IPS DF 6.9 (cell line): Measurements from ENCODE around the gene PI4KA.

Experiments
- DNase-seq: peaks from one replicate; pipeline ENCODE4 v3.0.0-alpha.2; 2013; ENCODE audit warnings: low read depth, low spot score
- H3K27ac ChIP-seq: one replicate; pipeline ENCODE4 v1.5.1; 2013; ENCODE audit warnings: low read length, control low read depth
- H3K27me3 ChIP-seq: 2 replicates; pipeline ENCODE4 v1.6.1; 2013; ENCODE audit warnings: mild to moderate bottlenecking, low read length; ENCODE audit not compliant: control insufficient read depth, insufficient read depth
- H3K36me3 ChIP-seq: 2 replicates; pipeline ENCODE4 v1.6.1; 2013; ENCODE audit warnings: low read length; ENCODE audit not compliant: control insufficient read depth, insufficient read depth
- H3K4me1 ChIP-seq: 2 replicates; pipeline ENCODE4 v1.6.1; 2013; ENCODE audit warnings: low read length; ENCODE audit not compliant: control insufficient read depth, insufficient read depth
- H3K4me3 ChIP-seq: 2 replicates; pipeline ENCODE4 v1.5.1; 2013; ENCODE audit warnings: mild to moderate bottlenecking, low read length
- H3K9me3 ChIP-seq: 2 replicates; pipeline ENCODE4 v1.6.1; 2013; ENCODE audit warnings: low read length, inconsistent platforms; ENCODE audit not compliant: control insufficient read depth, insufficient read depth
- WGBS: extraction: QIAGEN DNeasy Blood & Tissue Kit; methylation state at CpG from one replicate; pipeline ENCODE4 v1.1.7; 2013; ENCODE audit warnings: mixed read lengths, missing lambda C conversion rate; ENCODE audit not compliant: insufficient read length, insufficient coverage; 5-methylcytosine and 5-hydroxymethylcytosine counted together

Gene PI4KA

DNA sequence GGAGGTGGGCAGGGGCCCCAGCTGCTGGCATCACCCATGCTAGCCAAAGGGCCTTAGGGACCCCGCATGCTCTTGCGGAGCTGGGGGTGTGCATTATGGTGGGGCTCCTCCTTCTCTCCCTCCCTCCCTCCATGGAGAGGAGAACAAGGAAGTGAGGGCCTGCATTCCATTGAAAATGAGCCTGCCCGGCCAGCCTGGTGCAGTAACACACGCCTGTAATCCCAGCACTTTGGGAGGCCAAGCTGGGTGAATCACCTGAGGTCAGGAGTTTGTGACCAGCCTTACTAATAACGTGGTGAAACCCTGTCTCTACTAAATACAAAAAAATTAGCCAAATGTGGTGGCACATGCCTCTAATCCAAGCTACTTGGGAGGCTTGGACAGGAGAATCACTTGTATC lies 22.6 kb upstream of the PI4KA start:
- H3K4me1 ChIP-seq, result no peaks in the 10 kb centered on the region
- WGBS, result no CpG with 5 or more reads among the region's 5 CpGs
- peaks cover 2% of the 10 kb centered on the region; the same call in 1 of the 2 replicates for H3K36me3 ChIP-seq
- no peak for DNase-seq
- no peak overlapping the region for H3K4me3 ChIP-seq
- H3K27me3 ChIP-seq, result no peaks in the 10 kb centered on the region
- no peaks in the 10 kb centered on the region for H3K9me3 ChIP-seq
- H3K27ac ChIP-seq, result no peak overlapping the region

DNA sequence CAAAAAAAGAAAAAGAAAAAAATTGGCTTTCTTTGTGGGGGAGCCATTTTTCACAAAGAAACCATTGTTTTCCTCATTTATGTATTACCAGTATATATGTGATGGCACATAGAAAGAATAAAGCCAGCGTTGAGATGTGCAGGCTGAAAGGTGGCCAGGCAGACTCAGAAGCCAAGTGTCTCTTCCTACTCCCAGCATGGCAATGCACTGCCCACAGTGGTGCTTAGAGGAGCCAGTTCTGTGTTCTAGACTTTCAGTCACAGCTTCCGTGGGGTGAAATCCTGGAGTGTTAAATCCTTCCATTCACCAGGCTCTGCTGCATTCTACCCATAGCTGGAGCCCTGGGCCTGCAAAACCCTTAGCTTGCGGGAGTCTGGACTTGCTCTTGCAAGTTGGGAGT lies 19.1 kb upstream of the PI4KA start:
- H3K36me3 ChIP-seq, result no peaks in the 10 kb centered on the region
- no peaks in the 10 kb centered on the region for H3K27me3 ChIP-seq
- H3K27ac ChIP-seq, result no peak overlapping the region
- no peak overlapping the region for H3K4me3 ChIP-seq
- no peaks in the 10 kb centered on the region for H3K9me3 ChIP-seq
- H3K4me1 ChIP-seq, result no peaks in the 10 kb centered on the region
- DNase-seq, result no peak
- WGBS, result no CpG with 5 or more reads among the region's 3 CpGs

DNA sequence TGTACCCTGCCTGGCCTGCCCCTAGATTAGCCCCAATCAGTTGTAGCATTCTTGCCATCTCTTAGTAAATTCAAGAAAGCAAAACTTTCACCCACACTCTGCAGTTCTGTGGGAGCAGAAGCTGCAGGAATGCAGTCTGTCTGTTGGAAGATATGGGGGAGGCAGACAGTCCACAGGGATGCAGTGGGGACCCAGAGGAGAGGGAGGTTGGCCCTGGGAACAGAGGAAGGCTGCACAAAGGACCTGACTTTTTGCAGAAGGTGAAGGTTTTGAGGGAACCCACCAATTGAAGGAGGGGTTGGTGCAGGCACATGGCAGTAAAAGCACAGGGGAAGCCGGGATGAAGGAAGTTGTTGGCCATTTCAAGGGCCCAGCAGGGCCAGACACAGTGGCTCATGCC lies 16.7 kb upstream of the PI4KA start:
- no peaks in the 10 kb centered on the region for H3K4me1 ChIP-seq
- H3K36me3 ChIP-seq, result no peaks in the 10 kb centered on the region
- no peaks in the 10 kb centered on the region for H3K9me3 ChIP-seq
- no peak overlapping the region for H3K27ac ChIP-seq
- H3K4me3 ChIP-seq, result no peak overlapping the region
- no peak for DNase-seq
- H3K27me3 ChIP-seq, result no peaks in the 10 kb centered on the region
- no CpG with 5 or more reads among the region's 1 CpG for WGBS

DNA sequence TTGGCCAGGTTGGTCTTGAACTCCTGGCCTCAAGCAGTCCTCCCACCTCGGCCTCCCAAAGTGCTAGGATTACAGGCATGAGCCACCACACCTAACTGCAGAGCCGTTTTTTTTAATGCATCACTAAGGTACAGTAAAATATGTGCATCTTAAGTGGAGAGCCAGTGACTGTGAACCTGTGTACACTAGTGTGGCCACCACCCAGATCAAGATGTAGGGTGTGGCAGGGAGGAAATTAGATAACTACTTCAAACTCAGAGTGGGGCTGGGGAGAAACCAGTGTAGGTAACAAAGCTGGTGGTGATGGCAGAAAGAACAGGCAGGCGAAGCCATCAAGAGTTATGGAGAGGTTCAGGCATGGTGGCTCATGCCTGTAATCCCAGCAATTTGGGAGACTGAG lies 14.6 kb upstream of the PI4KA start:
- Histone ChIP-seq H3K27ac (no peak overlapping the region), H3K9me3 (no peaks in the 10 kb centered on the region), H3K27me3 (no peaks in the 10 kb centered on the region), H3K36me3 (no peaks in the 10 kb centered on the region), H3K4me3 (no peak overlapping the region), H3K4me1 (no peaks in the 10 kb centered on the region)
- no peak for DNase-seq
- WGBS, result no CpG with 5 or more reads among the region's 3 CpGs

DNA sequence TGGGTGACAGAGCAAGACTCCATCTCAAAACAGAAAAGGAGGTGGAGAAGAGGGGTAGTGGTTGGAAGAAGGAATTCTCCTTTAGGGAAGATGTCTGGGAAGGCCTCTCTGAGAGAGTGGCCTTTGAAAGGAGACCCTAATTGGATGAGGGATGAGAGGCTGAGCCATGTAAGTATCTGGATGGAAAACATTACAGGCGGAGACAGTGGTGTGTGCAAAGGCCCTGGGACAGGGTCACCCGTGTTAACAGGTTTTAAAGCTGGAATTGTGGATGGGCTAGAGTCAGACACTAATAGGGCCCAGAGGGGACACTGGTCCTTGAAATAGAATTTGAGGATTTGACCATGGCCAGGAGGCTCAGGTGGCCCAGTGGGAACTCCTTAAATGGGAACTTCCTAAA lies 10.6 kb upstream of the PI4KA start:
- WGBS, result no CpG with 5 or more reads among the region's 2 CpGs
- Histone ChIP-seq H3K9me3 (no peaks in the 10 kb centered on the region), H3K4me1 (no peaks in the 10 kb centered on the region), H3K36me3 (no peaks in the 10 kb centered on the region), H3K27ac (no peak overlapping the region), H3K4me3 (no peak overlapping the region), H3K27me3 (no peaks in the 10 kb centered on the region)
- no peak for DNase-seq

DNA sequence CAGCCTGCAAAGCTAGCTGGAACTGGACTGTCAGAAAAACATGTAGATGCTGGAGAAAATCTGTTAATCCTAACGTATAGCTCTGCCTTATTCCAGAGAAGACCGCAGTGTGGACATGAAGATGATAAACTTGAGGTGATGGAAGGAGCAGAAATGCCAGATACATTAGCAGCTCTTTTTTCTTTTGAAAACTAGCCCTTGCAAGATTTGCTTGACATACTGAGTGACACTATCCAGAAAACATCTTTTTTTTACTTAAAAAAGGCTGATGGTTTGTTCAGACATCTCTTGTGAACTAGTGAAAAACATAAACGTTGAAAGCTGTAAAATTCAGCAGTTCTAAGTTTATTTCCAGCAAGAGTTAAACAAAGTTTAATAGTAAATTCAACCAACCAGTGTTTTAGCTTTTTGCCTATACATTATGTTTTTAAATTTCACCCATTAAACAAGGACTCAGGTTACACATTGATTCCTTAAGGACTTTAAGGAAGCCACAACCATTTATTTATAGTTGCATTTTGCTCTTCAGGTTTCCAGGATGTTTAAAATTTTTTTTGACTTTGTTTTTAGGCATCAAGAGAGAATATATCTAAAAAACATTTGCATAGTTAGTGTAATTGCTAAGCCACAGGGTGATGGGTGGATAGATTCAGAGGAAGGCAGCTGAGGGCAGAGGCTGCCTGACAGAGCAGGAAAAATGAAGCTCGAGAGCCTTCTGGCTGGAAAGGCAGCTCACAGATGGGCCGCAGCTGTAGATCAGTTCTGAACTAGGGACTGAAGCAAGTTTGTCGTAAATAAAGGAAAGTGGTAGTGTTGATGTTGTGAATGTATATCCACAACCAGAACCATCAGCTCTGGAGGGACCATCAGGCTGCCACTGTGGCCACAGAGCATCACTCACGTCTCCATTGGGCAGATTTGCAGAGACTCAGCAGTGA lies 9.7 kb upstream of the PI4KA start:
- Histone ChIP-seq H3K4me3 (no peak overlapping the region), H3K9me3 (no peaks in the 10 kb centered on the region), H3K27me3 (no peaks in the 10 kb centered on the region), H3K4me1 (no peaks in the 10 kb centered on the region), H3K27ac (no peak overlapping the region), H3K36me3 (no peaks in the 10 kb centered on the region)
- no peak for DNase-seq
- no CpG with 5 or more reads among the region's 7 CpGs for WGBS

DNA sequence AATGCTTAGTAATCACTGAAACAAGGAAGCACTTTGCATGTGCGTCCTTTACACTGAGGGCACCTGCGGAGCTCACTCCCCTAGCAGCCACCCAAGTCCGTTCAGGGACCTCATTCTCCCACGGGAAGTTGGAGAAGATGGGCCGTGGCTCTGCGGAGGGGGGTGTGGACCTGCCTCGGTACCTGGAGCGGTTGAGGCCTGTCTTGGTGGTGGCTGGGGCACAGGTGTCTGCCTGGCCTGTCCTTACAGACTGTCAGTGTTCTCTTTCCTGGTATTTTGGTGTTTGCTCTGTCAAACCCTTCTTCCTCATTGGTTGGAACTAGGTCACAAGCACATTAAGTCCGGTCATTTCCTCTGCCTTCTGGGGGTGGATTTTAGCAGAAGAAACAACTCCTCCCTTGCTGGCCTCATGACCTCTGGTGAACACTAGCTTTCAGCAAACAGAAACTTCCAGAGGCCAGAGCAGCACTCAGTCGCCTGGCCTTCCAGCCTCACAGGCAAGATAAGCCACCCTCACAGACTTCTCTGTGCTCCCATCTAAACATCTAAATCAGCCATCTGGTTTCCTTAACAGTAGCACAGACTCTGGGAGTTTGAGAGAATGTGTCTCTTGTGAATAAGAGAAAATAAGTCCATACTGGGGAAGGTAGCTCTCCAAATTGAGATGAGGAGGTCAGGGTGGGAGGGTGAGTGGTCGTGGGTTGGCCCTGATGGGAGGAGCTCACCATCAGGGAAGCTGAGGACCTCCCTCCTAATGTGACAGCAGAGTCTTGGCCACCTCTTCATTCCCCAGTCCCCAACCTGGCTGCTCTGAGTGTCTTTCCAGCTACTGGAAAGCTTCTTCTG lies 8.8 kb upstream of the PI4KA start:
- no CpG with 5 or more reads among the region's 11 CpGs for WGBS
- no peaks in the 10 kb centered on the region for H3K36me3 ChIP-seq
- H3K27ac ChIP-seq, result no peak overlapping the region
- DNase-seq, result no peak
- H3K4me3 ChIP-seq, result no peak overlapping the region
- H3K27me3 ChIP-seq, result no peaks in the 10 kb centered on the region
- H3K4me1 ChIP-seq, result no peaks in the 10 kb centered on the region
- no peaks in the 10 kb centered on the region for H3K9me3 ChIP-seq

DNA sequence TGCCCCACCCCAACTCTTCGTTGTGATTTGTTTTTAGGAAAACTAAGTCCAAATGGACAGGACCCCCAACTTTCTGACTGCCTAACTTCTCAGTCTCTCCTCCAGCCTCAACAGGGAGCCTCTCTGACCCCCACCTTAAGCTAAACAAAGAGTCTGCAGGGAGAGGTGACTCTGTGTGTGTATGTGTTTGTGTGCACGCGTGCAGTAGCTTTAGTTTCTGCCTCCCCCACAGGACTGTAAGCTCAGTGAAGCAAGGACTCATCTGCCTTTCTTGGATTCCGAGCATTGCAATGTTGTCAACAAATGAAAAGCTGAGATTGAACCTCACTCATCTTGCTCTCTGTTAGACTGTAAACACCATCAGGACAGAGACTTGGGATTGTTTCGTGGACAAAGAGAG lies 8.1 kb upstream of the PI4KA start:
- Histone ChIP-seq H3K27me3 (no peaks in the 10 kb centered on the region), H3K4me3 (no peak overlapping the region), H3K4me1 (no peaks in the 10 kb centered on the region), H3K27ac (no peak overlapping the region), H3K9me3 (no peaks in the 10 kb centered on the region), H3K36me3 (no peaks in the 10 kb centered on the region)
- no peak for DNase-seq
- no CpG with 5 or more reads among the region's 5 CpGs for WGBS

DNA sequence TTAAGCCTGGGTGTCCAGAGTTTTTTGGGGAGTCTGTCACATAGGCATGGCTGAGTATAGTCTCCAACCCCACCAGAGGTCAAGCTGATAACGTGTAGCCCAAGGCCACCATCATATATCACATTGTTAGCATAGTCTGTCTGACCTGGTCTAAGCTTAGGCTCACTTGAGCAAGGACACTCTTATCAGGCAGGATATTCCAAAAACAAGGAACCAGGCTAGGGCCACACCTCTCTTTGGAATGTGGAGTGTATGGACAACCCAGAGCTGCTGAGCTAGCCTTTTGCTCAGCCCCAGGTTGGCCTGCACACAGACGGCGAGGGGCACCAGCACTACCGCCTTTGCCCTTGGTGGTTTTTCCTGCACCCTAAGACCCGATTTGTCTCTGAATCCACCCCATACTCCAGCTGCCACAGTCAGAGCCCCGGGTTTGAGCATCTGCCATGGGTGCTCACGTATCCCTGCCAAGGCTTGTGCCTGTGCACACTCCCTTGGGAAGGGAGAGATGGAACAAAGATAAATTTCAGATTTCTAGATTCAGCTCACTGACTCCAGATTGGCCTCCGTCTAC lies 7.3 kb upstream of the PI4KA start:
- Histone ChIP-seq H3K36me3 (no peaks in the 10 kb centered on the region), H3K9me3 (no peaks in the 10 kb centered on the region), H3K4me1 (no peaks in the 10 kb centered on the region), H3K4me3 (no peak overlapping the region), H3K27ac (no peak overlapping the region), H3K27me3 (no peaks in the 10 kb centered on the region)
- whole genome bisulfite sequencing, result no CpG with 5 or more reads among the region's 8 CpGs
- no peak for DNase-seq

DNA sequence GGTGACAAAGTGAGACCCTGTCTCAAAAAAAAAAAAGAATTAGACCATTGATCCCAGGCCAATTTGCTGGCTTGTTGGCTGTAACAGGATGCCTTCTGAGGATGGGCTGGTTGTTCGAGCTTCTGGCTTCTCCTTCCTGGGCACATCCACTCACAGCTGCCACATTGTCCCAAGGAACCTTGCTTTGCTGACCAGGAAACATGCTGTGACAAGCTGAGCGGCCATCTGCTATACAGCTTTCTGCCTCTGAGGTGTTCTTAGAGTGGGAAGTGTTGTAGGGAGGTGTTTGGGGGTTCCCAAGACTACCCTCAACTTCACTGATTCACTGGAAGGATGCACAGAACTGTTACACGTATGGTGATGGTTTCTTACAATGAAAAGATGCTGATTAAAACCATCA lies 6.7 kb upstream of the PI4KA start:
- Histone ChIP-seq H3K4me3 (no peak overlapping the region), H3K27ac (no peak overlapping the region), H3K9me3 (no peaks in the 10 kb centered on the region), H3K4me1 (no peaks in the 10 kb centered on the region; the same call in 1 of the 2 replicates), H3K36me3 (no peaks in the 10 kb centered on the region), H3K27me3 (no peaks in the 10 kb centered on the region)
- no CpG with 5 or more reads among the region's 3 CpGs for WGBS
- DNase-seq, result no peak
